ENCODE results near the gene FBXO46. TPM values are rescaled to one million over a fixed set of nuclear protein-coding genes. Genes with fewer than 3 reads are reported as not detected.

Gene FBXO46
- total and polyA plus RNA-seq, 5 donors from 2014 or later = 8.0 to 26.5 (median 10.8) TPM

DNA sequence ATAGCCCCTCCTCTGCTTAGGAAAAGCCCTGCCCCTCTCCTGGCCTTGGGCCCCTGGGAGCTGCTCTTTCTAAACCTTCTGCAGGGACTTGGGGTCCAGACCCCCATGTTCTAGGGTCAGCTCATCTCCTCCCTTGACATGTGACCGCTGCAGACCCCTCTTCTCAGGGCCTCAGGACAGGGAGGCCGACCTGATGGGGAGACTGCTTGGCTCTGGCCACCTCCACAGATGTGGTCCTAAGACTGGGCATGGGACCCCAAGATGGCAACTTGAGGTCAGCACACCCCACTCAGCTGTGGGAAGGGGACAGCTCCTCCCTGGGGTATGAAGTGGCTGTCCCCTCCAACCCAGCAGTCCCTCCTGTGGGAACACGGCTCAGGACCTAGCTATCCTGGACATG is 42.2 kb upstream of the FBXO46 start:
- Histone ChIP-seq H3K36me3 (ENCODE audit: control insufficient read depth, insufficient read depth, low read length) (peaks cover 4% of the 10 kb centered on the region), H3K27me3 (ENCODE audit: control insufficient read depth, insufficient read depth, low read length) (no peaks in the 10 kb centered on the region), H3K27ac (ENCODE audit: insufficient read depth, low read length, poor library complexity, severe bottlenecking) (no peak overlapping the region), H3K4me1 (ENCODE audit: control insufficient read depth, insufficient read depth, low read length, poor library complexity, severe bottlenecking) (peaks cover 25% of the 10 kb centered on the region), H3K4me3 (ENCODE audit: low read depth, low read length) (no peak overlapping the region), H3K9me3 (ENCODE audit: control insufficient read depth in 2 of 2, low read length in 2 of 2) (no peaks in the 10 kb centered on the region)
- ATAC-seq (ENCODE audit: low read depth in 2 of 2) (no peak), DNase-seq (no peak)
- Mint-ChIP-seq H3K4me3 (no peak overlapping the region), H3K9me3 (no peaks in the 10 kb centered on the region), H3K27me3 (peaks cover 14% of the 10 kb centered on the region), H3K27ac (no peak overlapping the region), H3K4me1 (peaks cover 0 to 29% (median 10%) of the 10 kb centered on the region in 4 donors), H3K36me3 (peaks cover 5% of the 10 kb centered on the region)

GRCh38 chr19:45772130-45772840 is 41.6 kb upstream of the FBXO46 start:
- Mint-ChIP-seq H3K4me3 (peak overlapping the region; percentile 30 to 95 (median 52)), H3K27ac (peak overlapping the region in 2 of 3 donors; percentile 8 to 70), H3K27me3 (peaks cover 14% of the 10 kb centered on the region), H3K36me3 (peaks cover 5% of the 10 kb centered on the region), H3K4me1 (peaks cover 0 to 29% (median 10%) of the 10 kb centered on the region in 4 donors), H3K9me3 (no peaks in the 10 kb centered on the region)
- Histone ChIP-seq H3K36me3 (ENCODE audit: control insufficient read depth, insufficient read depth, low read length) (peaks cover 4% of the 10 kb centered on the region), H3K4me1 (ENCODE audit: control insufficient read depth, insufficient read depth, low read length, poor library complexity, severe bottlenecking) (peaks cover 30% of the 10 kb centered on the region), H3K4me3 (ENCODE audit: low read depth, low read length) (no peak overlapping the region), H3K27me3 (ENCODE audit: control insufficient read depth, insufficient read depth, low read length) (no peaks in the 10 kb centered on the region), H3K9me3 (ENCODE audit: control insufficient read depth in 2 of 2, low read length in 2 of 2) (no peaks in the 10 kb centered on the region), H3K27ac (ENCODE audit: insufficient read depth, low read length, poor library complexity, severe bottlenecking) (no peak overlapping the region)
- ATAC-seq (ENCODE audit: low read depth in 2 of 2) = no peak
- no peak for DNase-seq

DNA sequence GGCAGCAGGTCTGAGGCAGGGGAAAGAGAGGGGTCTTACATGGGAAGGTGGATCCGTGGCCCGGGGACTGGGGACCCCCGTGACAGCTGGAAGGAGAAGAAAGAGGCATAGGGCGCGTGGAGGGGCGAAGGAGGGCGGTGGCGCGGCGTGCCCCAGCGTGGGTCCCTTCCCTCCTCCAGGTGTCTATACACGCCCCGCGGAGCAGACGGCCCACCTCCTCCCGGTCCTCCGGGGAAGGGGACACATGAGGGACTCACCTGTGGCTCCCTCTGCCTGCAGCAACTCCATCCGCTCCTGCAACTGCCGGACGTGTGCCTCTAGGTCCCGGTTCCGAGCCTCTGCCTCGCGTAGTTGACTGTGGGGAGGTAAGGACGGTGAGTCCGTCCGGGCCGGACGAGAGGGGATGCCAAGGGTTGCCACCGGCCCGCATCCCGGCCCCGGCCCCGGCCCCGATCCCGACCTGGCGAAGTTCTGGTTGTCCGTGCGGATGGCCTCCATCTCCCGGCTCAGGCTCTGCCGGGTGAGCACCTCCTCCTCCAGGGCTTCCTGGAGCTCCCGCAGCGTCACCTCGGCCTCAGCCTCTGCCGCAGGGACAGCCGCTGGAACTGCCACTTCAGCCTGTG is 40.7 kb upstream of the FBXO46 start:
- Histone ChIP-seq H3K27ac (ENCODE audit: insufficient read depth, low read length, poor library complexity, severe bottlenecking) (peak overlapping the region; percentile 81), H3K36me3 (ENCODE audit: control insufficient read depth, insufficient read depth, low read length) (no peaks in the 10 kb centered on the region), H3K4me1 (ENCODE audit: control insufficient read depth, insufficient read depth, low read length, poor library complexity, severe bottlenecking) (peaks cover 30% of the 10 kb centered on the region), H3K4me3 (ENCODE audit: low read depth, low read length) (no peak overlapping the region), H3K9me3 (ENCODE audit: control insufficient read depth in 2 of 2, low read length in 2 of 2) (no peaks in the 10 kb centered on the region), H3K27me3 (ENCODE audit: control insufficient read depth, insufficient read depth, low read length) (no peaks in the 10 kb centered on the region)
- no peak for DNase-seq
- Mint-ChIP-seq H3K4me1 (peaks cover 0 to 29% (median 10%) of the 10 kb centered on the region in 4 donors), H3K27me3 (peaks cover 14% of the 10 kb centered on the region), H3K27ac (peak overlapping the region in 2 of 3 donors; percentile 60 to 76), H3K36me3 (no peaks in the 10 kb centered on the region), H3K9me3 (no peaks in the 10 kb centered on the region), H3K4me3 (peak overlapping the region in 3 of 4 donors; percentile 41 to 95 (median 56))
- no peak for ATAC-seq (ENCODE audit: low read depth in 2 of 2)

GRCh38 chr19:45770192-45771101 is 39.8 kb upstream of the FBXO46 start:
- H3K36me3 Mint-ChIP-seq = no peaks in the 10 kb centered on the region
- Histone ChIP-seq H3K36me3 (ENCODE audit: control insufficient read depth, insufficient read depth, low read length) (no peaks in the 10 kb centered on the region), H3K9me3 (ENCODE audit: control insufficient read depth in 2 of 2, low read length in 2 of 2) (no peaks in the 10 kb centered on the region), H3K27me3 (ENCODE audit: control insufficient read depth, insufficient read depth, low read length) (no peaks in the 10 kb centered on the region), H3K4me1 (ENCODE audit: control insufficient read depth, insufficient read depth, low read length, poor library complexity, severe bottlenecking) (peaks cover 30% of the 10 kb centered on the region), H3K4me3 (ENCODE audit: low read depth, low read length) (peak overlapping the region; percentile 45), H3K27ac (ENCODE audit: insufficient read depth, low read length, poor library complexity, severe bottlenecking) (peak overlapping the region; percentile 81)
- DNase-seq (peak; percentile 87 to 96 (median 94)), ATAC-seq (ENCODE audit: low read depth in 2 of 2) (peak; percentile 73 to 76)
- peaks cover 0 to 29% (median 10%) of the 10 kb centered on the region in 4 donors for H3K4me1 Mint-ChIP-seq
- H3K9me3 Mint-ChIP-seq = no peaks in the 10 kb centered on the region
- peaks cover 14% of the 10 kb centered on the region for H3K27me3 Mint-ChIP-seq
- peak overlapping the region; percentile 87 to 96 (median 92) for H3K4me3 Mint-ChIP-seq
- H3K27ac Mint-ChIP-seq = peak overlapping the region; percentile 76 to 92 (median 91)

GRCh38 chr19:45769821-45770191 is 39.1 kb upstream of the FBXO46 start:
- peak; percentile 26 to 28 for ATAC-seq (ENCODE audit: low read depth in 2 of 2)
- Mint-ChIP-seq H3K4me3 (peak overlapping the region; percentile 87 to 96 (median 92)), H3K9me3 (no peaks in the 10 kb centered on the region), H3K27me3 (peaks cover 14% of the 10 kb centered on the region), H3K36me3 (no peaks in the 10 kb centered on the region), H3K4me1 (peaks cover 0 to 28% (median 10%) of the 10 kb centered on the region in 4 donors), H3K27ac (peak overlapping the region; percentile 86 to 92 (median 91))
- H3K4me1 ChIP-seq (ENCODE audit: control insufficient read depth, insufficient read depth, low read length, poor library complexity, severe bottlenecking) = peaks cover 30% of the 10 kb centered on the region
- H3K4me3 ChIP-seq (ENCODE audit: low read depth, low read length) = peak overlapping the region; percentile 45
- no peaks in the 10 kb centered on the region for H3K27me3 ChIP-seq (ENCODE audit: control insufficient read depth, insufficient read depth, low read length)
- DNase-seq = peak; percentile 48 to 85 (median 72)
- peak overlapping the region; percentile 81 for H3K27ac ChIP-seq (ENCODE audit: insufficient read depth, low read length, poor library complexity, severe bottlenecking)
- H3K9me3 ChIP-seq (ENCODE audit: control insufficient read depth in 2 of 2, low read length in 2 of 2) = no peaks in the 10 kb centered on the region
- H3K36me3 ChIP-seq (ENCODE audit: control insufficient read depth, insufficient read depth, low read length) = no peaks in the 10 kb centered on the region

GRCh38 chr19:45768984-45769782 is 38.5 kb upstream of the FBXO46 start, which contains the start of gene SIX5:
Gene SIX5 (minus strand): TSS chr19:45769252. CDS start chr19:45768844, 408 bp downstream.
- H3K27ac Mint-ChIP-seq = peak within 1 kb of the TSS; percentile 86 to 92 (median 91)
- no peaks in the 10 kb centered on the region for H3K36me3 Mint-ChIP-seq
- peaks cover 0 to 26% (median 10%) of the 10 kb centered on the region in 4 donors for H3K4me1 Mint-ChIP-seq
- Histone ChIP-seq H3K4me1 (ENCODE audit: control insufficient read depth, insufficient read depth, low read length, poor library complexity, severe bottlenecking) (peaks cover 30% of the 10 kb centered on the region), H3K27ac (ENCODE audit: insufficient read depth, low read length, poor library complexity, severe bottlenecking) (peak within 1 kb of the TSS; percentile 81), H3K4me3 (ENCODE audit: low read depth, low read length) (peak within 1 kb of the TSS; percentile 57), H3K9me3 (ENCODE audit: control insufficient read depth in 2 of 2, low read length in 2 of 2) (no peaks in the 10 kb centered on the region), H3K27me3 (ENCODE audit: control insufficient read depth, insufficient read depth, low read length) (no peaks in the 10 kb centered on the region), H3K36me3 (ENCODE audit: control insufficient read depth, insufficient read depth, low read length) (no peaks in the 10 kb centered on the region)
- no peaks in the 10 kb centered on the region for H3K9me3 Mint-ChIP-seq
- H3K27me3 Mint-ChIP-seq = peaks cover 14% of the 10 kb centered on the region
- DNase-seq = peak; percentile 90 to 97 (median 93)
- peak; percentile 63 to 67 for ATAC-seq (ENCODE audit: low read depth in 2 of 2)
- H3K4me3 Mint-ChIP-seq = peak within 1 kb of the TSS; percentile 87 to 96 (median 92)

DNA sequence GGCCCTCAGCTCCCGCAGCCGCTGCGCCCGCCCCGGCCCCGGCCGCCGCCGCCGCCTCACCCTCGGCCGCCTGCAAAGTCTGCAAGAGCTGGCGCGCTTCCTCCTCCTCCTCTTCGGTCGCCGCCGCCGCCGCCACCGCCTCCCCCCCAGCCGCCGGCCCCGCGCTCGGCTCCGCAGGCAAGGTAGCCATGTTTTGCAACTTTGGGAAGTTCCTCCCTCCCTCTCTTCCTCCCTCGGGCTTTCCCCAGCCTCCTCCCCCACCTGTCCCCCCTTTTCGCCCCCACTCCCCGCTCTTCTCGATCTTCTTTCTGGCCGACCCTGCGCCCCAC is 37.9 kb upstream of the FBXO46 start:
- Histone ChIP-seq H3K27me3 (ENCODE audit: control insufficient read depth, insufficient read depth, low read length) (no peaks in the 10 kb centered on the region), H3K4me3 (ENCODE audit: low read depth, low read length) (no peak overlapping the region), H3K27ac (ENCODE audit: insufficient read depth, low read length, poor library complexity, severe bottlenecking) (peak overlapping the region; percentile 81), H3K4me1 (ENCODE audit: control insufficient read depth, insufficient read depth, low read length, poor library complexity, severe bottlenecking) (peaks cover 30% of the 10 kb centered on the region), H3K9me3 (ENCODE audit: control insufficient read depth in 2 of 2, low read length in 2 of 2) (no peaks in the 10 kb centered on the region), H3K36me3 (ENCODE audit: control insufficient read depth, insufficient read depth, low read length) (no peaks in the 10 kb centered on the region)
- H3K27me3 Mint-ChIP-seq = peaks cover 14% of the 10 kb centered on the region
- H3K27ac Mint-ChIP-seq = no peak overlapping the region
- peak overlapping the region; percentile 87 to 96 (median 92) for H3K4me3 Mint-ChIP-seq
- no peaks in the 10 kb centered on the region for H3K36me3 Mint-ChIP-seq
- DNase-seq (peak in 2 of 3 donors; percentile 38 to 42), ATAC-seq (ENCODE audit: low read depth in 2 of 2) (no peak)
- no peaks in the 10 kb centered on the region for H3K9me3 Mint-ChIP-seq
- H3K4me1 Mint-ChIP-seq = peaks cover 0 to 26% (median 10%) of the 10 kb centered on the region in 4 donors

Measured in CD4-positive, CD25-positive, alpha-beta regulatory T cell (primary cell).